Measurements from ENCODE around the gene NFATC4.

DNA sequence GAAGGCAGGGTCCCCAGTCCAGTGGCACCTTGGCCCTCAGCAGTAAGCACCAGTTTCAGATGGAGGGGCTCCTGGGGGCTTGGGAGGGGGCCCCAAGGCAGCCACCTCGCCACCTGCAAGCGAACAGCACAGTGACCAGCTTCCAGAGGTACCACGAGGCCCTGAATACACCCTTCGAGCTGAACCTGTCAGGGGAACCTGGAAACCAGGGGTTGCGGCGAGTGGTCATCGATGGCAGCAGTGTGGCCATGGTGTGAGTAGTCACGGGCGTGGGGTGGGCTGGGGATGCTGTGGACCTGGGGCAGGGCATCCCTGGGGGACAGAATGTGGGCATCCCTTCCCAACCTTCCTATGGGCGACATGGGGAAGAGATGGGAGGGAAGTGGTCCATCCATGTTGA is 42.0 kb downstream of the NFATC4 start:
- TF ChIP-seq POLR2A (IDR thresholded peaks at IDR 0.05; ENCODE audit: low read depth, low read length) (no peak), CEBPB (IDR thresholded peaks at IDR 0.05; ENCODE audit: low read depth, low read length) (no peak), CTCF (conservative IDR thresholded peaks at IDR 0.05; ENCODE audit: low read depth, low read length) (no peak), SMC3 (IDR thresholded peaks at IDR 0.05; ENCODE audit: low read depth, low read length) (no peak)

Measured in IMR-90 (cell line).